ENCODE results near the gene DMBT1.

The DMBT1 gene

DNA sequence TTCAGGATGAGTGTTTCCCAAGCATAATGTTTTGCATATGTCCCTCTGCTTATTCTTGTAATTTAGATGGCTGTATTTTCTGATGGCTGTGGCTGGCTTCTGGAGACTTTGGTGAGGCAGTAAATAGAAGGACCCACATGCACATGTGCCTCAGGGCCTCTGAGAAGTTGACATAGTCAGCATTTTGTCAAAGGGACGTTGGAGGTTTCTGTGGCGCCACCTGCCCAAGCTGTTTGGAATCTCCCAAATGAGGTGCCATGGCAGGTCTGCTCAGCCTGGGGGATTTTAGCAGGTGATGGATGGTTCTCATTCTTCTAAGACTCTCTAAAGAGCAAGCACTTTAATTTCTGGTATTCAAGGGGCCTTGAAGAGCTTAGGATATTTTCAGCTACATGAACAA lies 109.3 kb downstream of the DMBT1 start:
- no peak for DNase-seq (ENCODE audit: low read depth in 2 of 3, low spot score in 2 of 3)

DNA sequence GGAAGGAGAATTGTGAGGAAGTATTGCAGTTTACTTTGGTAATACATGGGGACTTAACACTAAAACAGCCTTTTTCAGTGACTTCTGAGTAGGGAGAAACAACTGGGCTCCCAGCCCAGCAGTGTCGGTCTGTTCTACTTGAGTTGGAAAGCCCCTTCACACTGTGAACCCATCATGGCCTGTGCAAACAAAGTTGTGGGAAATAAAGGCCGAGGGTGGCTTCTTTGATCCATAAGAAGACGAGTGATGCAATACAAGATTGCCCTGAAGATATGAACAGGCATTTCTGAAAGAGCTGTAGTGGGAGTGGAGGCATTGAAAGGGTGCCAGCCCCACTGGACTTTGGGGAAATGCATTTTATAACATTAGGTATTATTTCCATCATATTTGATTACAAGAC lies 110.8 kb downstream of the DMBT1 start:
- no peak for DNase-seq (ENCODE audit: low read depth in 2 of 3, low spot score in 2 of 3)

DNA sequence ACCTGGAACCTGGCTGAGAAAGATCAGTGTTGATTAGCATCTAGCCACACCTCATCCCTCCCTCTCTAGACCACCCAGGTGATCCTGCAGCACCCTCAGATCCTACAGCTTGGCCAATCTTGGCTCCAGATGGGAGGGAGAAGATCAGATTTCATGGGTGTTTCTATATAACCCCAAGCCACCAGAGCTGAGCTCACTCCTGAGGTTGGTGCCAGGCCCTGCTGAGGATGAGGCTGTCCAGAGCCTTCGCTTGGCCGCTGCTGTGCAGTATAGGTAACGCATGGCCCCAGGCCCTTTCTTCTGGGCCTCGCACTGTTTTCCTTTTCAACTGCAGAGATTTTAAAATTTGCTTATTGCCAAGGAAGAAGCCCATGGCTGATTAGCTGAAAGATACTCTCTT lies 112.1 kb downstream of the DMBT1 start:
- DNase-seq (ENCODE audit: low read depth in 2 of 3, low spot score in 2 of 3), result no peak

DNA sequence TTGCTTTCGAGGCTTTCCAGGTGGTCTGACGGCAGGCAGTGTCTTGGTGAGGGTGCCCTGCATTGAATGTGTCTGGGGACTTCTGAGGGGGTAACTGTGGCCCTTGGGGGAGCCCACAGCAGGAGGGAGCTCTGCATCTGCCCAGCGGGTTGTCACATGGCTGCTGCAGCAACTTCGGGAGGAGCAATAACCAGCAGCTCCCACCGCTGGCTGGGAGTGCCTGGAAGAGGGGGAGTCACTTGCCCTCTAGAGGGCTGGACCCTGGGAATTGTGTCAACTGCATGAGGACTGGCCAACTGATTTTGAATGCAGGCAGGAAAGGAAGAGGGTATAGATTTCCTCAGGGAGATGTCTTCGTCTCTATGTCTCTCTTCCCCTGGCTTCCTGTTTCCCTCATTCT lies 112.7 kb downstream of the DMBT1 start:
- DNase-seq (ENCODE audit: low read depth in 2 of 3, low spot score in 2 of 3), result no peak

DNA sequence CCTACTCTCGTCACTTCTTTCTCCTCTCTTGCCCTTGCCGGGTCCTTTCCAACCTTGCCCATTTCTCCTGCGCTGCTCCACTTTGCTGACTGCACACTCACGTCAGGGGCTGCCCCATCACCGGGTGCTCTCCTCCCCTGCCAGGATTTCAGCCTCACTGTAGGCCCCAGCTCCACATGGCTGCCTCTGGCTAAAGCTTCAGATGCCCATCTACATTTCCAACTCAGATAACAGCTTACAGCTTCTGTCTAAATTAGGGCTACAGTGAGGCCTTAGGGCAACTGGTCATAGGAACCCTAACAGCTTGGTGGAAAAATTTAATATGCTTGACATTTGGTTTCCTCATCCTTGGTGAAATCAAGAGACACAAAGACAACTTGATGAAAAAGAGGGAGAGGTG lies 113.2 kb downstream of the DMBT1 start:
- DNase-seq (ENCODE audit: low read depth in 2 of 3, low spot score in 2 of 3), result no peak

DNA sequence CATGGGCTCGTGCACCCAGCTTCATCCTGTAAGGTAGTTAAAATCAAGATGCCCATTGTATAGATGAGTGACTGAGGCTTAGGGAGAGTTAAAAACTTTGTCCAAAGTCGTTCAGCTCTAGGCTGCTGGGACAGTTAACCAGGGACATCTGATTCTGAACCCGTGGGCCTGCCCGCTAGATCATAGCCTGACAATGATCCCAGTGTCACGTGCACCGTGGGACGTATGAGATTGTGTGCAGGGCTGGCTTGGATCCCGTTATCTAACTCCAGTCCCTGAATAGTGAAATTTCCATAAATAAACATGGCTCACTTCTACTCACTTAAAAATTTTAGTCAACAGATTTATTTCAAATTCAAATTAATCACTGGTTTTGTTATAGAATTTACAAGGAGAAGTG lies 114.2 kb downstream of the DMBT1 start:
- DNase-seq (ENCODE audit: low read depth in 2 of 3, low spot score in 2 of 3), result no peak

DNA sequence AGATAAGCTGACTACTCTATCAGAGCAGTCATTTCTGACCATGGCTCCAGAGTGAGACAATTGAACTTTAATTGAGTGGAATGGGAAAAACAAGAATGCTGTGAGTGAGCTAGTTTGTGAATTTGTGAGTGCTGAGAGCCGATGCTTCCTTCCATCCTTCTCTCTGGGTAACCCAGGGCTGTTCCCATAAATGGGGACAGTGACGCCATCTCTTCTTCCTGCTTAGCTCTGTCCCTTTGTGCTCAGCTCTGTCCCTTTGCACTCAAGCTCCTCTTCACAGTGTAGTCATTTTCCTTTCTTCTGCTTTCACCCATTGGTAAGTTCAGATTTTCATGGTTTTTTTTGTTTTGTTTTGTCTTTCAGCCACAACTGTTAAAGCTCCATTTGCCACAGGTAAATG lies 114.7 kb downstream of the DMBT1 start:
- no peak for DNase-seq (ENCODE audit: low read depth in 2 of 3, low spot score in 2 of 3)

DNA sequence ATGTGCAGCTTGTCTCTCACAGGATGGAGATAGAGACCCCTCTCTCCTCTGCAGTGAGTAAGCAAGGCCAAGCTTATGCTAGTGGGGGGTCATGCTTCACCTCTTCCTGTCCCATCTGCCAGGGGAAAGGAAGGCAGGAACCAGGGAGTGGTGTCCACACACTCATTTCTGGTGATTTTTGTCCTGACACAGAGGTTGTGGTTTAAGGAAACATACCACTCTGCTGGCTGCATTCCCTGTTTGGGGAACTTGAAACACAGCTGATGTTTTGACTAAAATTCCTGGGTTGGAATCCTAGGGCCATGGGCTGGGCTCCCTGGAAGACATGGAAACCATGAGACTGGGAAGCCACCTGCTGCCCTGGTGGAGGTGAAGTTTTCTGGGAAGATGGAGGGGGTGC lies 117.7 kb downstream of the DMBT1 start:
- no peak for DNase-seq (ENCODE audit: low read depth in 2 of 3, low spot score in 2 of 3)

DNA sequence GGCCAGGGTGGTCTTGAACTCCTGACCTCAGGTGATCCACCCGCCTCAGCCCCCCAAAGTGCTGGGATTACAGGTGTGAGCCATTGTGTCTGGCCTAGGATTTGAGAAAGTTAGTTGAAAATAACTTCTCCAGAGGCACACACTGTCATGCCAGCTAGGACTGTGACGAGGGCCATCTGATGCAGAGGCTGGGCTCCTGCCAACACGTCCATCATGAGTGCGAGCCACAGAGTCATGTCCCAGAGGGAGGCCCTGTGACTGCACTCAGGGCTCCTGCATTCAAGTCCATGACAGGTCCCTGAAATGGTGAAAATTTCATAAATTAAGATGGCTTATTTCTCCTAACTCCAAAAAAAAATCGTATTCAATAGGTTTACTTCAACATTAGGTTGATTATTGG lies 122.0 kb downstream of the DMBT1 start:
- no peak for DNase-seq (ENCODE audit: low read depth in 2 of 3, low spot score in 2 of 3)

DNA sequence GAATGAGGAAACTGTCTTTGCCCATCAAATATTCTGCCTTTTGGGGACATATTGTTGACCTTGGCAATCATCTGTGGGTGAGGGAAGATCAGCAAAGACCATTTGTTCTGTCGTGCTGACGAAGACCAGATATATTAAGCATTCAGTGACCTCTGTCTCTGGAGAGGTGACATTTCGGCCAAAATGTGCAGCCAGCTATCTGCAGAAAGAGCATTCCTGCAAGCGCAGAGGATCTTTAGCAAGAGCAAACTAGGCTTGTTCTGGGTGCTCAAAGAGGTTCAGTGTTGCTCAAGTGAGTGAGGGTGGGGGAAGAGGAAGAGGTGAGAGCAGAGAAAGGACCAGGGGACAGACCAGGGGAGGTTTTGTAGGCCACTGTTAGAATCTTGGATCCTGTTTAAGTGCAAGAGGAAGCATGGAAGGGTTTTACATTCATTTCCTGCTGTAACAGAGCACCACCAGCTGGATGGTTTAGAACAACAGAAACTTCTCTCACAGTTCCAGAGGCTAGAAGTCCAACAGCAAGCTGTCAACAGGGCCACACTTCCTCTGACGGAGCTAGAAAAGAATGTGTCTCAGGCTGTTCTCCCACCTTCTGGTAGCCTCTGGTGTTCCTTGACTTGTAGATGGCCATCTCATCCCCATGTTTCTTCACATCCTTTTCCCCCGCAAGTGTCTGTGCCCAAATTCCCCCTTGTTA lies 127.9 kb downstream of the DMBT1 start:
- DNase-seq (ENCODE audit: low read depth in 2 of 3, low spot score in 2 of 3), result no peak

DNA sequence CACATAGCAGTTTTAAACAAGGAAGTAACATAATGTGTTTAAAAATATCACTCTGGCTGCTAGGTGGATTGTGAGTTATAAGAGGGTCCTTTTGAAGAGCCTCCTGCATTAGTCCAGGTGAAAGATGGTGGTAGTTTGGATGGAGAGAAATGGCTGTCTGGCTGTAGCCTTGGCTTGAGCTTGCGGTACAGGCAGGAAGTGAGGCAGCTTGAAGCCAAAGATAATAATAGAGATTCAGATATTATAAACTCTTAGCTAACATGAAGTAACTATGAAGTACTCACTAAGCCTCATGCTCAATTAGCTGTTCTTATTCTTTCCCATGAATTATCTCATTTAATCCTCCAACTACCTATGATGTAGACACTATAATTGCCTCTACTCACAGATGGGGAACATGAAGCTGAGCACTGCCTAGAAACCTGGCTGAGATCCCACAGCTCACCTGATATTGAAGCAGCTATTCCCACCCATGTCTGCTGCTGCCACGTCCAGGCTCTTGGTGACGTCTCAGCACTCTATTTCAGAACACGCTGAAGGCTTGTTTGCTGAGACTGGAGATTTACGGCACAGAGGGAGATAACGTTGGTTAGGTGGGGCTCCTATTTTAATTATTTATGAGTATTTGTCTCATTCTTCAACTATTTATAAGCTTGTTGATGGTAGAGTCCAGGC lies 128.7 kb downstream of the DMBT1 start:
- DNase-seq (ENCODE audit: low read depth in 2 of 3, low spot score in 2 of 3), result no peak

DNA sequence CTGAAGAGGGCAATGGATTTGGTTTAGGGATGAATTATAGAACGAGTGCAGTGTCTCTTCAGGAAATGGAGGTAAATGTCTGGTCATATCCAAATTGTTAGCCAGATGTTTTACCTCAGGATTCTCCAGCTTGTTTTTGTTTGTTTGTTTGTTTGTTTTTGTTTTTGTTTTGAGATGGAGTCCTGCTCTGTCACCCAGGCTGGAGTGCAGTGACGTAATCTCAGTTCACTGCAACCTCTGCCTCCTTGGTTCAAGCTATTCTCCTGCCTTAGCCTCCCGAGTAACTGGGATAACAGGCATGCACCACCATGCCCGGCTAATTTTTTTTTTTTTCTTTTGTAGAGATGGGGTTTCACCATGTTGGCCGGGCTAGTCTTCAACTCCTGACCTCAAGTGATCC lies 132.2 kb downstream of the DMBT1 start:
- no peak for DNase-seq (ENCODE audit: low read depth in 2 of 3, low spot score in 2 of 3)

Data from activated CD8-positive, alpha-beta memory T cell treated with anti-CD3 and anti-CD28 coated beads for 48 hours (primary cell).